ENCODE measurements around the gene TOLLIP. TPM values are rescaled to one million over a fixed set of nuclear protein-coding genes. Genes with fewer than 3 reads are reported as not detected.

TOLLIP gene
- total and polyA plus RNA-seq, 2 of the 4 experiments (the other 2 are of a cell fraction) = 19.7 to 42.9 TPM

DNA sequence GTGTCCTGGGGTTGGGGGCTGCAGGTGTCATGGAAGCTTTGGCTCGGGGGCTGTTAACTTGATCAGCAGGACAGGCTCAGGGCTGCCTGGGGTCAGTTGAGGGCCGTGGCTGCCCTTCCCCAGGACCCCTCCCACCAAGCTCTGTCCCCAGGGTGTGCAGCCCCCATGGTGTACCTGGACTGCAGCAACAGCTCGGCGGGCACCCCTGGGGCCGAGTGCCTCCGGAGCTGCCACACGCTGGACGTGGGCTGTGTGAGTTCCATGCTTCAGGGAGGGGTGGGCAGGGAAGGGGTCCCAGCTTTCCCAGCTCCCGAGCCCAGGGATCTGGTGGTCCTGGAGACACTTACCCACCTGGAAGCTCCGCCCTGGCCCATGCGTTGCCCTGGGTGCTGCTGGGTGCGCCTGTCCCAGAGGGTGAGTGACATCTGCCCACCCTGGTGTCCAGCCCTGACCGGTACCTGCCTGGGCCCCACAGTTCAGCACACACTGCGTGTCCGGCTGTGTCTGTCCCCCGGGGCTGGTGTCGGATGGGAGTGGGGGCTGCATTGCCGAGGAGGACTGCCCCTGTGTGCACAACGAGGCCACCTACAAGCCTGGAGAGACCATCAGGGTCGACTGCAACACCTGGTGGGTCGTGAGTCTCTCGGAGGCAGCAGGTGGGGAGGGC lies 75.2 kb downstream of the TOLLIP start:
- Histone ChIP-seq H3K23ac (ENCODE audit: low read depth, low read length) (no peak overlapping the region), H3K27me3 (ENCODE audit: control insufficient read depth, insufficient read depth, low read length) (no peaks in the 10 kb centered on the region; the same call in 1 of the 2 replicates), H3K9me3 (ENCODE audit: control insufficient read depth, insufficient read depth, low read length) (no peaks in the 10 kb centered on the region), H3K4ac (ENCODE audit: low read depth, low read length) (no peak overlapping the region), H3K18ac (ENCODE audit: low read depth, low read length) (no peak overlapping the region), H3K36me3 (ENCODE audit: control insufficient read depth, insufficient read depth, low read length) (no peaks in the 10 kb centered on the region), H3K27ac (ENCODE audit: insufficient read depth, low read length) (no peak overlapping the region), H2BK5ac (ENCODE audit: low read depth, low read length, poor library complexity, severe bottlenecking) (no peak overlapping the region), H2AK5ac (ENCODE audit: low read depth, low read length) (no peak overlapping the region), H3K9ac (ENCODE audit: low read depth, low read length) (no peak overlapping the region), H2BK15ac (ENCODE audit: low read depth, low read length) (no peak overlapping the region), H2AFZ (replicated peaks; ENCODE audit: low read length, poor library complexity) (no peak overlapping the region), H4K8ac (ENCODE audit: low read depth in 2 of 2, low read length in 2 of 2) (no peak overlapping the region), H4K91ac (ENCODE audit: insufficient read depth, low read depth, low read length) (no peak overlapping the region), H2BK120ac (ENCODE audit: low read depth, low read length) (no peak overlapping the region), H3K14ac (replicated peaks; ENCODE audit: low read depth, low read length) (no peak overlapping the region), H4K20me1 (ENCODE audit: insufficient read depth, low read length) (no peaks in the 10 kb centered on the region; the same call in 1 of the 2 replicates), H4K5ac (ENCODE audit: low read depth, low read length) (no peak overlapping the region), H3K9me1 (ENCODE audit: insufficient read depth, low read length) (no peaks in the 10 kb centered on the region), H2AK9ac (replicated peaks; ENCODE audit: low read depth, low read length, poor library complexity) (no peak overlapping the region), H3K4me2 (ENCODE audit: low read depth, low read length) (no peak overlapping the region), H3K56ac (ENCODE audit: extremely low read depth, insufficient read depth, low read length) (no peak overlapping the region), H3K79me1 (ENCODE audit: low read depth in 1 of 2, low read length in 2 of 2) (no peaks in the 10 kb centered on the region), H2BK20ac (ENCODE audit: low read depth, low read length) (no peak overlapping the region), H3K4me1 (ENCODE audit: control insufficient read depth, insufficient read depth, low read length) (no peaks in the 10 kb centered on the region), H3K4me3 (ENCODE audit: insufficient read depth, low read depth, low read length) (no peak overlapping the region)
- dilution Hi-C loops (cut with HindIII; ENCODE audit: low sequenced_read_pairs, unreplicated experiment) (no loop called here), intact Hi-C loops (cut with micrococcal nuclease) (no loop called here), in situ Hi-C loops (cut with MboI; ENCODE audit: low sequenced_read_pairs) (no loop called here)
- ATAC-seq (ENCODE audit: low read depth) (no peak), DNase-seq (no peak)
- no TSS peak for BruUV-seq (replicated peaks)
- ChIA-PET POLR2A (ENCODE audit: unreplicated experiment) (no interaction called here), CTCF (no interaction called here)
- no peak for TF ChIP-seq RAD21 (IDR thresholded peaks at IDR 0.05; ENCODE audit: low read length)
- WGBS, 2 experiments (ENCODE audit: extremely low coverage in 2 of 2, insufficient read length in 1 of 2) = 62% methylated on average over 6 of the region's 22 CpGs; no CpG with 5 or more reads in 1 of the 2 experiments

Measured in IMR-90 (cell line).